ENCODE measurements around the gene OGN.
"Not testable (repeated sequence)": the region's sequence is repeated elsewhere in the genome, so short reads cannot be mapped to it uniquely, and the experiment has no call there.

Gene OGN

GRCh38 chr9:92423612-92424011 is 19.2 kb upstream of the OGN start:
- TF ChIP-seq CTCF (IDR thresholded peaks at IDR 0.05), result no peak
- no peak for DNase-seq (ENCODE audit: low spot score)
- peak overlapping the region in 1 of 2 donors; percentile 41 for H3K27ac ChIP-seq
- H3K4me3 ChIP-seq, result peak overlapping the region; percentile 61

- no peak for TF ChIP-seq CTCF (IDR thresholded peaks at IDR 0.05)
- Histone ChIP-seq H3K27ac (no peak overlapping the region), H3K4me3 (peak overlapping the region; percentile 61)
- no peak for DNase-seq (ENCODE audit: low spot score)
Measured at GRCh38 chr9:92422611-92423338, 18.4 kb upstream of the OGN start.

GRCh38 chr9:92414566-92414965 is 10.2 kb upstream of the OGN start:
- Histone ChIP-seq H3K27ac (no peak overlapping the region), H3K4me3 (no peak overlapping the region)
- DNase-seq (ENCODE audit: low spot score), result no peak
- TF ChIP-seq CTCF (IDR thresholded peaks at IDR 0.05), result no peak

DNA sequence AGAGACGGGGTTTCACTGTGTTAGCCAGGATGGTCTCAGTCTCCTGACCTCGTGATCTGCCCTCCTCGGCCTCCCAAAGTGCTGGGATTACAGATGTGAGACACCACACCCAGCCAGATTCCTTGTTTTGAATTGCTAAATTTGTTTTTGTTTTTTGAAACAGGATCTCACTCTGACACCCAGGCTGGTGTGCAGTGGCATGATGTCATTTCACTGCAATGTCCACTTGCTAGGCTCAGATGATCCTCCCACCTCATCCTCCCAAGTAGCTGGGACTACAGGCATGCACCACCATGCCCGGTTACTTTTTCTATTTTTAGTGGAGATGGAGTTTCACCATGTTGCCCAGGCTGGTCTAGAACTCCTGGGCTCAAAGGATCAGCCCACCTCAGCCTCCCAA is 6.8 kb upstream of the OGN start:
- not testable (repeated sequence) for H3K27ac ChIP-seq; DNase-seq (ENCODE audit: low spot score); H3K4me3 ChIP-seq

- no peak overlapping the region for H3K27ac ChIP-seq
- TF ChIP-seq CTCF (IDR thresholded peaks at IDR 0.05), result no peak
- DNase-seq (ENCODE audit: low spot score), result no peak
- no peak overlapping the region for H3K4me3 ChIP-seq
Measured at GRCh38 chr9:92408747-92409478, 4.5 kb upstream of the OGN start.

DNA sequence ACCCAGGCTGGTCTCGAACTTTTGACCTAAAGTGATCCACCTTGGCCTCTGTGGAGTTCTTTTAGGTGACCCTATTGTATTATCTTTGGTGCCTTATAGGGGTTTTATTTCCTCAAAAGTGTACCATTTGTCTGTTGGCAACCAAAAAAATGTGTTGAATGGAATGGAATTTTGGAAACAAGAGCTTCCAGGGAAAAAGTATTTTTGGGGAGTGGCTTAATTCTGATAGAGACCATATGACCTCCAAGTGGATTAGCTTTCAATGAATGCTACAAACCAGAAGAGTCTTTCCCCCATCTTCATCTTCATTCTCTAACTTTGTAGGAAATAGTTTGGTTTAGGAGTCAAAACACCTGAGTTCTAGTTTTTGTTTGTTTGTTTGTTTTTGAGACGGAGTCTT is 3.4 kb upstream of the OGN start:
- H3K27ac ChIP-seq, result peak overlapping the region; percentile 88 to 92

DNA sequence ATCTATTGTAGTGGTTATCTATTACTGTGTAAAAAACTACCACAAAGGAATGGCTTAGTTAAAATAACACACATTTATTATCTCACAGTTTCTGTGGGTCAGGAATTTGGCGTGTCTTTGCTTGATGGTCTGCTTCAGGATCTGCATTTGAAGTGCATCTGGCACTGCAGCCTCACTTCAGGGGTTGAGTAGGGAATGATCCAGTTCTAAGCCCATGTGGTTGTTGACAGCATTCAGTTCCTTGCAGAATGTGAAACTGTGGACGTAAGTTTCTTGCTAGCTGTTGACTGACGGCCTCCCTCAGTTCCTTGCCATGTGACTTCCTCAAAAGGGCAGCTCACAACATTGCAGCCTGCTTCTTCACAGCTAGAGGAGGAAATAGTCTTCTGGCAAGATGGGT is 2.1 kb upstream of the OGN start:
- peak overlapping the region; percentile 88 to 92 for H3K27ac ChIP-seq
- TF ChIP-seq CTCF (IDR thresholded peaks at IDR 0.05), result no peak
- H3K4me3 ChIP-seq, result peak overlapping the region; percentile 66
- DNase-seq (ENCODE audit: low spot score), result peak; percentile 81

More for the DNA sequence above, 3.4 kb upstream of the OGN start:
- DNase-seq (ENCODE audit: low spot score), result no peak
- TF ChIP-seq CTCF (IDR thresholded peaks at IDR 0.05), result no peak
- no peak overlapping the region for H3K4me3 ChIP-seq
